ENCODE results near the gene NKTR.

Gene NKTR

GRCh38 chr3:42686832-42687650, 86.6 kb downstream of the NKTR start:
- peaks cover 7% of the 10 kb centered on the region for H3K9me3 ChIP-seq (ENCODE audit: low read length)
- H3K36me3 ChIP-seq (ENCODE audit: insufficient read depth, low read length) = no peaks in the 10 kb centered on the region
- no peaks in the 10 kb centered on the region for H3K27me3 ChIP-seq (ENCODE audit: insufficient read depth, low read length)
- H3K4me1 ChIP-seq (ENCODE audit: insufficient read depth, low read length) = no peaks in the 10 kb centered on the region
- no peak overlapping the region for H3K4me3 ChIP-seq (ENCODE audit: low read length)
- no peak overlapping the region for H2AFZ ChIP-seq (ENCODE audit: low read depth, low read length)

- H3K36me3 ChIP-seq (ENCODE audit: insufficient read depth, low read length) = no peaks in the 10 kb centered on the region
- no peak overlapping the region for H3K4me3 ChIP-seq (ENCODE audit: low read length)
- H3K27me3 ChIP-seq (ENCODE audit: insufficient read depth, low read length) = no peaks in the 10 kb centered on the region
- H2AFZ ChIP-seq (ENCODE audit: low read depth, low read length) = no peak overlapping the region
- H3K9me3 ChIP-seq (ENCODE audit: low read length) = peaks cover 7% of the 10 kb centered on the region
- H3K4me1 ChIP-seq (ENCODE audit: insufficient read depth, low read length) = no peaks in the 10 kb centered on the region
Measured at GRCh38 chr3:42688016-42688415, 87.5 kb downstream of the NKTR start.

GRCh38 chr3:42688487-42689420, 88.3 kb downstream of the NKTR start:
- no peaks in the 10 kb centered on the region for H3K36me3 ChIP-seq (ENCODE audit: insufficient read depth, low read length)
- no peaks in the 10 kb centered on the region for H3K27me3 ChIP-seq (ENCODE audit: insufficient read depth, low read length)
- no peaks in the 10 kb centered on the region for H3K4me1 ChIP-seq (ENCODE audit: insufficient read depth, low read length)
- no peak overlapping the region for H3K4me3 ChIP-seq (ENCODE audit: low read length)
- H3K9me3 ChIP-seq (ENCODE audit: low read length) = peaks cover 7% of the 10 kb centered on the region
- no peak overlapping the region for H2AFZ ChIP-seq (ENCODE audit: low read depth, low read length)

GRCh38 chr3:42689421-42690014, 89.0 kb downstream of the NKTR start:
- Histone ChIP-seq H3K9me3 (ENCODE audit: low read length) (peaks cover 7% of the 10 kb centered on the region), H3K4me1 (ENCODE audit: insufficient read depth, low read length) (no peaks in the 10 kb centered on the region), H3K4me3 (ENCODE audit: low read length) (no peak overlapping the region), H2AFZ (ENCODE audit: low read depth, low read length) (no peak overlapping the region), H3K27me3 (ENCODE audit: insufficient read depth, low read length) (no peaks in the 10 kb centered on the region), H3K36me3 (ENCODE audit: insufficient read depth, low read length) (no peaks in the 10 kb centered on the region)

- Histone ChIP-seq H3K4me3 (ENCODE audit: low read length) (no peak overlapping the region), H3K27me3 (ENCODE audit: insufficient read depth, low read length) (no peaks in the 10 kb centered on the region), H3K36me3 (ENCODE audit: insufficient read depth, low read length) (no peaks in the 10 kb centered on the region), H3K4me1 (ENCODE audit: insufficient read depth, low read length) (no peaks in the 10 kb centered on the region), H3K9me3 (ENCODE audit: low read length) (peaks cover 7% of the 10 kb centered on the region), H2AFZ (ENCODE audit: low read depth, low read length) (no peak overlapping the region)
Measured at GRCh38 chr3:42690191-42690590, 89.7 kb downstream of the NKTR start.

GRCh38 chr3:42690766-42691680, 90.5 kb downstream of the NKTR start:
- Histone ChIP-seq H2AFZ (ENCODE audit: low read depth, low read length) (no peak overlapping the region), H3K4me3 (ENCODE audit: low read length) (no peak overlapping the region), H3K27me3 (ENCODE audit: insufficient read depth, low read length) (peaks cover 3% of the 10 kb centered on the region), H3K4me1 (ENCODE audit: insufficient read depth, low read length) (no peaks in the 10 kb centered on the region), H3K9me3 (ENCODE audit: low read length) (peaks cover 4% of the 10 kb centered on the region), H3K36me3 (ENCODE audit: insufficient read depth, low read length) (no peaks in the 10 kb centered on the region)

- no peaks in the 10 kb centered on the region for H3K36me3 ChIP-seq (ENCODE audit: insufficient read depth, low read length)
Measured at GRCh38 chr3:42691816-42692666, 91.6 kb downstream of the NKTR start.

GRCh38 chr3:42692667-42693529, 92.4 kb downstream of the NKTR start:
- Histone ChIP-seq H3K27me3 (ENCODE audit: insufficient read depth, low read length) (peaks cover 10% of the 10 kb centered on the region), H3K4me1 (ENCODE audit: insufficient read depth, low read length) (no peaks in the 10 kb centered on the region), H2AFZ (ENCODE audit: low read depth, low read length) (no peak overlapping the region), H3K36me3 (ENCODE audit: insufficient read depth, low read length) (no peaks in the 10 kb centered on the region), H3K9me3 (ENCODE audit: low read length) (no peaks in the 10 kb centered on the region), H3K4me3 (ENCODE audit: low read length) (no peak overlapping the region)

More at GRCh38 chr3:42691816-42692666, 91.6 kb downstream of the NKTR start:
- Histone ChIP-seq H2AFZ (ENCODE audit: low read depth, low read length) (no peak overlapping the region), H3K4me3 (ENCODE audit: low read length) (no peak overlapping the region), H3K27me3 (ENCODE audit: insufficient read depth, low read length) (peaks cover 4% of the 10 kb centered on the region), H3K9me3 (ENCODE audit: low read length) (no peaks in the 10 kb centered on the region), H3K4me1 (ENCODE audit: insufficient read depth, low read length) (no peaks in the 10 kb centered on the region)

- Histone ChIP-seq H3K9me3 (ENCODE audit: low read length) (no peaks in the 10 kb centered on the region), H3K36me3 (ENCODE audit: insufficient read depth, low read length) (no peaks in the 10 kb centered on the region), H2AFZ (ENCODE audit: low read depth, low read length) (no peak overlapping the region), H3K27me3 (ENCODE audit: insufficient read depth, low read length) (peaks cover 15% of the 10 kb centered on the region), H3K4me1 (ENCODE audit: insufficient read depth, low read length) (no peaks in the 10 kb centered on the region), H3K4me3 (ENCODE audit: low read length) (no peak overlapping the region)
Measured at GRCh38 chr3:42693530-42693930, 93.0 kb downstream of the NKTR start.

GRCh38 chr3:42694366-42694765, 93.9 kb downstream of the NKTR start:
- H3K4me1 ChIP-seq (ENCODE audit: insufficient read depth, low read length) = no peaks in the 10 kb centered on the region
- no peak overlapping the region for H3K4me3 ChIP-seq (ENCODE audit: low read length)
- H2AFZ ChIP-seq (ENCODE audit: low read depth, low read length) = no peak overlapping the region
- no peaks in the 10 kb centered on the region for H3K9me3 ChIP-seq (ENCODE audit: low read length)
- H3K36me3 ChIP-seq (ENCODE audit: insufficient read depth, low read length) = no peaks in the 10 kb centered on the region
- H3K27me3 ChIP-seq (ENCODE audit: insufficient read depth, low read length) = peaks cover 22% of the 10 kb centered on the region
